ENCODE measurements around the gene CCDC127.
"Not testable (repeated sequence)": the region's sequence is repeated elsewhere in the genome, so short reads cannot be mapped to it uniquely, and the experiment has no call there.

Gene CCDC127

GRCh38 chr5:173392-174290, 44.3 kb downstream of the CCDC127 start:
- no peak for DNase-seq (ENCODE audit: low read depth in 2 of 2, low spot score in 1 of 2)

GRCh38 chr5:172841-173251, 45.1 kb downstream of the CCDC127 start:
- DNase-seq (ENCODE audit: low read depth in 2 of 2, low spot score in 1 of 2) = no peak

- DNase-seq (ENCODE audit: low read depth in 2 of 2, low spot score in 1 of 2) = no peak
Observed at GRCh38 chr5:172421-172820, 45.5 kb downstream of the CCDC127 start.

- DNase-seq (ENCODE audit: low read depth in 2 of 2, low spot score in 1 of 2) = no peak
Observed at GRCh38 chr5:171801-172331, 46.1 kb downstream of the CCDC127 start.

GRCh38 chr5:170971-171800, 46.8 kb downstream of the CCDC127 start:
- DNase-seq (ENCODE audit: low read depth in 2 of 2, low spot score in 1 of 2) = no peak

- no peak for DNase-seq (ENCODE audit: low read depth in 2 of 2, low spot score in 1 of 2)
Observed at GRCh38 chr5:169728-170094, 48.2 kb downstream of the CCDC127 start.

- no peak for DNase-seq (ENCODE audit: low read depth in 2 of 2, low spot score in 1 of 2)
Observed at GRCh38 chr5:169071-169727, 48.8 kb downstream of the CCDC127 start.

GRCh38 chr5:167982-168660, 49.8 kb downstream of the CCDC127 start:
- DNase-seq (ENCODE audit: low read depth in 2 of 2, low spot score in 1 of 2) = no peak

GRCh38 chr5:167511-167910, 50.4 kb downstream of the CCDC127 start:
- DNase-seq (ENCODE audit: low read depth in 2 of 2, low spot score in 1 of 2) = no peak

- no peak for DNase-seq (ENCODE audit: low read depth in 2 of 2, low spot score in 1 of 2)
Observed at GRCh38 chr5:166441-167372, 51.2 kb downstream of the CCDC127 start.

GRCh38 chr5:164783-165182, 53.2 kb downstream of the CCDC127 start:
- not testable (repeated sequence) for DNase-seq (ENCODE audit: low read depth in 2 of 2, low spot score in 1 of 2)

GRCh38 chr5:164244-164643, 53.7 kb downstream of the CCDC127 start:
- no peak for DNase-seq (ENCODE audit: low read depth in 2 of 2, low spot score in 1 of 2)

- DNase-seq (ENCODE audit: low read depth in 2 of 2, low spot score in 1 of 2) = no peak
Observed at GRCh38 chr5:163841-164240, 54.1 kb downstream of the CCDC127 start.

GRCh38 chr5:163338-163620, 54.7 kb downstream of the CCDC127 start:
- DNase-seq (ENCODE audit: low read depth in 2 of 2, low spot score in 1 of 2) = no peak

GRCh38 chr5:162565-163337, 55.2 kb downstream of the CCDC127 start:
- no peak for DNase-seq (ENCODE audit: low read depth in 2 of 2, low spot score in 1 of 2)

- no peak for DNase-seq (ENCODE audit: low read depth in 2 of 2, low spot score in 1 of 2)
Observed at GRCh38 chr5:162190-162564, 55.8 kb downstream of the CCDC127 start.

- DNase-seq (ENCODE audit: low read depth in 2 of 2, low spot score in 1 of 2) = no peak
Observed at GRCh38 chr5:161803-162110, 56.2 kb downstream of the CCDC127 start.

GRCh38 chr5:160921-161802, 56.8 kb downstream of the CCDC127 start:
- DNase-seq (ENCODE audit: low read depth in 2 of 2, low spot score in 1 of 2) = no peak

- no peak for DNase-seq (ENCODE audit: low read depth in 2 of 2, low spot score in 1 of 2)
Observed at GRCh38 chr5:160173-160510, 57.8 kb downstream of the CCDC127 start.

Measured in stimulated activated CD8-positive, alpha-beta memory T cell treated with anti-CD3 and anti-CD28 coated beads, Interleukin-4, amount 100 ng/mL, for 4 hours (primary cell).